HG02678 (cell line): ENCODE data around the gene CHRNB2.
A peak's percentile ranks its signal among the peaks of the same experiment; 100 is the strongest.

Experiments used
- ATAC-seq: cut with Tn5 transposase; IDR thresholded peaks from one replicate; pipeline ENCODE4 v1.9.1; 2021; ENCODE audit warnings: mild to moderate bottlenecking, moderate library complexity; ENCODE audit not compliant: unreplicated experiment

The CHRNB2 gene

GRCh38 chr1:154608397-154609270 lies 41.1 kb downstream of the CHRNB2 start:
- no peak for ATAC-seq

GRCh38 chr1:154609398-154610380 lies 42.1 kb downstream of the CHRNB2 start:
- ATAC-seq: no peak

GRCh38 chr1:154611150-154611862 lies 43.7 kb downstream of the CHRNB2 start:
- ATAC-seq: no peak

GRCh38 chr1:154614247-154614646 lies 46.7 kb downstream of the CHRNB2 start:
- ATAC-seq: no peak

GRCh38 chr1:154614901-154615300 lies 47.3 kb downstream of the CHRNB2 start:
- ATAC-seq: no peak

GRCh38 chr1:154615411-154615810 lies 47.8 kb downstream of the CHRNB2 start:
- ATAC-seq: no peak

GRCh38 chr1:154616659-154617345 lies 49.2 kb downstream of the CHRNB2 start:
- no peak for ATAC-seq

GRCh38 chr1:154619181-154619948 lies 51.8 kb downstream of the CHRNB2 start:
- no peak for ATAC-seq

- no peak for ATAC-seq
These were observed 53.2 kb downstream of the CHRNB2 start for GRCh38 chr1:154620751-154621150.

GRCh38 chr1:154621875-154622274 lies 54.3 kb downstream of the CHRNB2 start:
- no peak for ATAC-seq

GRCh38 chr1:154622503-154623039 lies 55.0 kb downstream of the CHRNB2 start:
- ATAC-seq: no peak

- ATAC-seq: no peak
These were observed 55.8 kb downstream of the CHRNB2 start for GRCh38 chr1:154623358-154623757.

GRCh38 chr1:154624746-154625643 lies 57.4 kb downstream of the CHRNB2 start:
- no peak for ATAC-seq

GRCh38 chr1:154626456-154627256 lies 59.1 kb downstream of the CHRNB2 start:
- ATAC-seq: peak; percentile 20

- ATAC-seq: peak; percentile 66
These were observed 59.9 kb downstream of the CHRNB2 start for GRCh38 chr1:154627257-154628120.

- no peak for ATAC-seq
These were observed 60.5 kb downstream of the CHRNB2 start for GRCh38 chr1:154628121-154628405.
